ENCODE results near the gene FOXC1. TPM values are rescaled to one million over a fixed set of nuclear protein-coding genes. Genes with fewer than 3 reads are reported as not detected.

FOXC1 gene
- total and polyA plus RNA-seq, 2 of the 13 experiments (the other 11 are each of a cell fraction or from before 2014, with no cell fraction given): 0.44 to 0.55 TPM

DNA sequence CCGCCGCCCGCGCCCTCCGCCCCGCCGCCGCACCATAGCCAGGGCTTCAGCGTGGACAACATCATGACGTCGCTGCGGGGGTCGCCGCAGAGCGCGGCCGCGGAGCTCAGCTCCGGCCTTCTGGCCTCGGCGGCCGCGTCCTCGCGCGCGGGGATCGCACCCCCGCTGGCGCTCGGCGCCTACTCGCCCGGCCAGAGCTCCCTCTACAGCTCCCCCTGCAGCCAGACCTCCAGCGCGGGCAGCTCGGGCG, 1.5 kb downstream of the FOXC1 start (continued):
- TF ChIP-seq CTCF (CRISPR knock-in tag; IDR thresholded peaks at IDR 0.05) (peak; percentile 50), JARID2 (CRISPR knock-in tag; IDR thresholded peaks at IDR 0.05; ENCODE audit: insufficient replicate concordance) (peak; percentile 1), ISL2 (CRISPR knock-in tag; IDR thresholded peaks at IDR 0.05) (no peak), POLR2A (IDR thresholded peaks at IDR 0.05; ENCODE audit: insufficient read depth in 1 of 2, low read depth in 2 of 2, low read length in 2 of 2) (no peak), SIN3A (IDR thresholded peaks at IDR 0.05; ENCODE audit: borderline replicate concordance, low read depth, low read length) (no peak; the same call in 1 of the 2 replicates), ZNF768 (CRISPR knock-in tag; IDR thresholded peaks at IDR 0.05) (peak; percentile 10; the same call in 1 of the 2 replicates), FOXO1 (CRISPR knock-in tag; IDR thresholded peaks at IDR 0.05) (0 out of 2 replicates have a peak, but pooled peaks have one; percentile 11), ZNF564 (CRISPR knock-in tag; IDR thresholded peaks at IDR 0.05) (no peak), SKI (IDR thresholded peaks at IDR 0.05; ENCODE audit: partially characterized antibody) (no peak), SUZ12 (IDR thresholded peaks at IDR 0.05; ENCODE audit: low read depth, low read length) (no peak), ZSCAN9 (CRISPR knock-in tag; IDR thresholded peaks at IDR 0.05; ENCODE audit: borderline replicate concordance) (no peak), HOXA3 (CRISPR knock-in tag; IDR thresholded peaks at IDR 0.05) (peak; percentile 35; the same call in 1 of the 2 replicates), ZFY (CRISPR knock-in tag; IDR thresholded peaks at IDR 0.05) (no peak), SRY (CRISPR knock-in tag; IDR thresholded peaks at IDR 0.05) (no peak), ZNF12 (CRISPR knock-in tag; IDR thresholded peaks at IDR 0.05) (no peak), SATB2 (CRISPR knock-in tag; IDR thresholded peaks at IDR 0.05) (no peak), NR2F6 (IDR thresholded peaks at IDR 0.05) (no peak), NR2F6 (CRISPR knock-in tag; IDR thresholded peaks at IDR 0.05) (no peak), ZNF816 (CRISPR knock-in tag; IDR thresholded peaks at IDR 0.05; ENCODE audit: borderline replicate concordance) (no peak), ZNF704 (CRISPR knock-in tag; IDR thresholded peaks at IDR 0.05; ENCODE audit: borderline replicate concordance) (no peak), ATF7-NPFF (CRISPR knock-in tag; IDR thresholded peaks at IDR 0.05; ENCODE audit: low read depth) (0 out of 2 replicates have a peak, but pooled peaks have one; percentile 37), ZNF138 (CRISPR knock-in tag; IDR thresholded peaks at IDR 0.05; ENCODE audit: low read depth) (0 out of 2 replicates have a peak, but pooled peaks have one; percentile 49), ZNF558 (CRISPR knock-in tag; IDR thresholded peaks at IDR 0.05; ENCODE audit: borderline replicate concordance) (0 out of 2 replicates have a peak, but pooled peaks have one; percentile 25), DRAP1 (CRISPR knock-in tag; IDR thresholded peaks at IDR 0.05) (no peak)
- TF ChIP-seq, protein P1, sequence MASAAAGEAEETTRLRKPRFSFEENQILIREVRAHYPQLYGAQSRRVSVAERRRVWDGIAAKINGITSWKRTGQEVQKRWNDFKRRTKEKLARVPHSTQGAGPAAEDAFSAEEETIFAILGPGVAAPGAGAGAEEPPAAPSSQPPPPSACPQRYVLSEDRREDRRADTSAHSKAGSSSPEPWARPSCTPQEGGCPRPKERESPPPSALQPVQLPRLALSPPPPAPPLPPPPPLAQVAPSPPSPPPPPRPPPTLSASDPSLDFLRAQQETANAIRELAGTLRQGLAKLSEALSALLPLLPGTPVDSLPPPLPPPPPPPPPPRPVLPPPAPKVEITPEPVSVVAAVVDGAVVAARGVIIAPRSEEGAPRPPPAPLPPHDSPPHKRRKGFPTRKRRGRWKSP (CRISPR knock-in tag; IDR thresholded peaks at IDR 0.05): no peak
- TF ChIP-seq, protein P2, sequence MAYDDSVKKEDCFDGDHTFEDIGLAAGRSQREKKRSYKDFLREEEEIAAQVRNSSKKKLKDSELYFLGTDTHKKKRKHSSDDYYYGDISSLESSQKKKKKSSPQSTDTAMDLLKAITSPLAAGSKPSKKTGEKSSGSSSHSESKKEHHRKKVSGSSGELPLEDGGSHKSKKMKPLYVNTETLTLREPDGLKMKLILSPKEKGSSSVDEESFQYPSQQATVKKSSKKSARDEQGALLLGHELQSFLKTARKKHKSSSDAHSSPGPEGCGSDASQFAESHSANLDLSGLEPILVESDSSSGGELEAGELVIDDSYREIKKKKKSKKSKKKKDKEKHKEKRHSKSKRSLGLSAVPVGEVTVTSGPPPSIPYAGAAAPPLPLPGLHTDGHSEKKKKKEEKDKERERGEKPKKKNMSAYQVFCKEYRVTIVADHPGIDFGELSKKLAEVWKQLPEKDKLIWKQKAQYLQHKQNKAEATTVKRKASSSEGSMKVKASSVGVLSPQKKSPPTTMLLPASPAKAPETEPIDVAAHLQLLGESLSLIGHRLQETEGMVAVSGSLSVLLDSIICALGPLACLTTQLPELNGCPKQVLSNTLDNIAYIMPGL (CRISPR knock-in tag; IDR thresholded peaks at IDR 0.05; ENCODE audit: borderline replicate concordance in 1 of 2, low read depth in 1 of 2): peak in 1 of 2 experiments; percentile 16; a peak in 2 of 4 replicates

Data from HepG2 (cell line).